ENCODE data around the gene ICA1L. TPM values are rescaled to one million over a fixed set of nuclear protein-coding genes. Genes with fewer than 3 reads are reported as not detected.

The ICA1L gene
- total RNA-seq, 1 experiment from 2014 or later, result not detected

- TF ChIP-seq CTCF (conservative IDR thresholded peaks at IDR 0.05), result no peak
- TF ChIP-seq EZH2 (IDR thresholded peaks at IDR 0.05; ENCODE audit: low read depth), result no peak
- no peak for DNase-seq
- Histone ChIP-seq H3K36me3 (ENCODE audit: low read depth) (no peaks in the 10 kb centered on the region), H3K4me2 (no peak overlapping the region), H4K20me1 (ENCODE audit: insufficient read depth) (no peaks in the 10 kb centered on the region), H3K4me3 (no peak overlapping the region), H3K27ac (no peak overlapping the region), H3K9me2 (ENCODE audit: insufficient read depth) (no peaks in the 10 kb centered on the region), H3K79me2 (ENCODE audit: low read depth) (no peaks in the 10 kb centered on the region), H3K27me3 (ENCODE audit: insufficient read depth, low read depth) (no peaks in the 10 kb centered on the region), H2AFZ (no peak overlapping the region), H3F3A (ENCODE audit: insufficient read depth, low read depth) (no peaks in the 10 kb centered on the region), H3K4me1 (replicated peaks; ENCODE audit: insufficient read depth) (no peaks in the 10 kb centered on the region), H3K9me3 (ENCODE audit: insufficient read depth, low read depth) (no peaks in the 10 kb centered on the region)
- POLR2A ChIA-PET (ENCODE audit: unreplicated experiment), result no interaction called here
- BruUV-seq (replicated peaks), result no TSS peak
- intact Hi-C loops (cut with micrococcal nuclease; ENCODE audit: unreplicated experiment), result no loop called here
- CTCF ChIA-PET, result no interaction called here
Measured at GRCh38 chr2:202773301-202773973, 98.1 kb downstream of the ICA1L start.

GRCh38 chr2:202771741-202772460, 99.7 kb downstream of the ICA1L start:
- no peaks in the 10 kb centered on the region for H3K9me2 ChIP-seq (ENCODE audit: insufficient read depth)
- H3K4me3 ChIP-seq, result no peak overlapping the region
- H3K4me2 ChIP-seq, result no peak overlapping the region
- no peaks in the 10 kb centered on the region for H3F3A ChIP-seq (ENCODE audit: insufficient read depth, low read depth)
- BruUV-seq (replicated peaks), result no TSS peak
- no peaks in the 10 kb centered on the region for H3K79me2 ChIP-seq (ENCODE audit: low read depth)
- TF ChIP-seq CTCF (conservative IDR thresholded peaks at IDR 0.05) (no peak), EZH2 (IDR thresholded peaks at IDR 0.05; ENCODE audit: low read depth) (no peak)
- CTCF ChIA-PET, result no interaction called here
- intact Hi-C loops (cut with micrococcal nuclease; ENCODE audit: unreplicated experiment), result no loop called here
- no peak overlapping the region for H3K27ac ChIP-seq
- no peaks in the 10 kb centered on the region for H3K36me3 ChIP-seq (ENCODE audit: low read depth)
- H3K4me1 ChIP-seq (replicated peaks; ENCODE audit: insufficient read depth), result no peaks in the 10 kb centered on the region
- DNase-seq, result no peak
- POLR2A ChIA-PET (ENCODE audit: unreplicated experiment), result interaction anchor here (0.7 kb wide), 1 partner anchor 24 kb away, joined by 6 read pairs; no protein-coding TSS in a partner anchor
- H4K20me1 ChIP-seq (ENCODE audit: insufficient read depth), result no peaks in the 10 kb centered on the region
- H2AFZ ChIP-seq, result no peak overlapping the region
- no peaks in the 10 kb centered on the region for H3K27me3 ChIP-seq (ENCODE audit: insufficient read depth, low read depth)
- no peaks in the 10 kb centered on the region for H3K9me3 ChIP-seq (ENCODE audit: insufficient read depth, low read depth)

GRCh38 chr2:202771336-202771735, 100.2 kb downstream of the ICA1L start:
- Histone ChIP-seq H3K79me2 (ENCODE audit: low read depth) (no peaks in the 10 kb centered on the region), H3K4me2 (no peak overlapping the region), H3F3A (ENCODE audit: insufficient read depth, low read depth) (no peaks in the 10 kb centered on the region), H3K4me1 (replicated peaks; ENCODE audit: insufficient read depth) (no peaks in the 10 kb centered on the region), H4K20me1 (ENCODE audit: insufficient read depth) (no peaks in the 10 kb centered on the region), H3K27ac (no peak overlapping the region), H2AFZ (no peak overlapping the region), H3K27me3 (ENCODE audit: insufficient read depth, low read depth) (no peaks in the 10 kb centered on the region), H3K9me2 (ENCODE audit: insufficient read depth) (no peaks in the 10 kb centered on the region), H3K4me3 (no peak overlapping the region), H3K9me3 (ENCODE audit: insufficient read depth, low read depth) (no peaks in the 10 kb centered on the region), H3K36me3 (ENCODE audit: low read depth) (no peaks in the 10 kb centered on the region)
- TF ChIP-seq CTCF (conservative IDR thresholded peaks at IDR 0.05) (no peak), EZH2 (IDR thresholded peaks at IDR 0.05; ENCODE audit: low read depth) (no peak)
- CTCF ChIA-PET, result interaction anchor here (1.0 kb wide), 1 partner anchor 20 kb away, joined by 6 read pairs; no protein-coding TSS in a partner anchor
- intact Hi-C loops (cut with micrococcal nuclease; ENCODE audit: unreplicated experiment), result no loop called here
- BruUV-seq (replicated peaks), result no TSS peak
- POLR2A ChIA-PET (ENCODE audit: unreplicated experiment), result interaction anchor here (0.7 kb wide), 1 partner anchor 23 kb away, joined by 6 read pairs; no protein-coding TSS in a partner anchor
- no peak for DNase-seq

Measured in PC-9 (cell line).